LNCAP (cell line): ENCODE results near the gene BCAS1.

Source experiments
- TF ChIP-seq, protein P1 (sequence below): fragments of 450-650 bp; IDR thresholded peaks from 2 replicates; pipeline ENCODE4 v1.5.1; 2017; ENCODE audit warnings: mild to moderate bottlenecking

BCAS1 gene

DNA sequence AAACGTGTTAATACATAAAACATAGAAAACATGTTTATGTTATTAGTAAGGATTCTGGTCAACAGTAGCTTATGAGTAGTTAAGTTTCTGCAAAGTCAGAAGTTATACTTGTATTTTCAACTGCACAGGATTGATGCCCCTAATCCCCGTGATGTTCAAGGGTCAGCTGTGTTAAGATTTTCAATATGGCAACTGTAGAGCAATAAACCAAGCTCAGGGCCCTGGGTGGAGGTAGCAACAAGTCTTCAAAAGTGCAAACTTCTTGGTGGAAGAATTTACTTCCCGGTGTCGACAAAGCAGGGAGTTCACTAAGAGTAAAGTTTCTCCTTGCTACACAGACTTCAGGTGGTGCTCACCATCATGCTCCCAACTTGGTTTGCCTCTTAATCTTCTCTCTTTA, 4.1 kb upstream of the BCAS1 start:
- TF ChIP-seq, protein P1, sequence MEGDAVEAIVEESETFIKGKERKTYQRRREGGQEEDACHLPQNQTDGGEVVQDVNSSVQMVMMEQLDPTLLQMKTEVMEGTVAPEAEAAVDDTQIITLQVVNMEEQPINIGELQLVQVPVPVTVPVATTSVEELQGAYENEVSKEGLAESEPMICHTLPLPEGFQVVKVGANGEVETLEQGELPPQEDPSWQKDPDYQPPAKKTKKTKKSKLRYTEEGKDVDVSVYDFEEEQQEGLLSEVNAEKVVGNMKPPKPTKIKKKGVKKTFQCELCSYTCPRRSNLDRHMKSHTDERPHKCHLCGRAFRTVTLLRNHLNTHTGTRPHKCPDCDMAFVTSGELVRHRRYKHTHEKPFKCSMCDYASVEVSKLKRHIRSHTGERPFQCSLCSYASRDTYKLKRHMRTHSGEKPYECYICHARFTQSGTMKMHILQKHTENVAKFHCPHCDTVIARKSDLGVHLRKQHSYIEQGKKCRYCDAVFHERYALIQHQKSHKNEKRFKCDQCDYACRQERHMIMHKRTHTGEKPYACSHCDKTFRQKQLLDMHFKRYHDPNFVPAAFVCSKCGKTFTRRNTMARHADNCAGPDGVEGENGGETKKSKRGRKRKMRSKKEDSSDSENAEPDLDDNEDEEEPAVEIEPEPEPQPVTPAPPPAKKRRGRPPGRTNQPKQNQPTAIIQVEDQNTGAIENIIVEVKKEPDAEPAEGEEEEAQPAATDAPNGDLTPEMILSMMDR: no peak

- TF ChIP-seq, protein P1: no peak
These were observed 2.9 kb upstream of the BCAS1 start for GRCh38 chr20:54073288-54073687.

- TF ChIP-seq, protein P1: no peak
These were observed 858 bp downstream of the BCAS1 start for GRCh38 chr20:54069501-54069971.

- TF ChIP-seq, protein P1: no peak
These were observed 1.4 kb downstream of the BCAS1 start for GRCh38 chr20:54068966-54069365.

GRCh38 chr20:54068495-54068894, 1.9 kb downstream of the BCAS1 start:
- TF ChIP-seq, protein P1: no peak

DNA sequence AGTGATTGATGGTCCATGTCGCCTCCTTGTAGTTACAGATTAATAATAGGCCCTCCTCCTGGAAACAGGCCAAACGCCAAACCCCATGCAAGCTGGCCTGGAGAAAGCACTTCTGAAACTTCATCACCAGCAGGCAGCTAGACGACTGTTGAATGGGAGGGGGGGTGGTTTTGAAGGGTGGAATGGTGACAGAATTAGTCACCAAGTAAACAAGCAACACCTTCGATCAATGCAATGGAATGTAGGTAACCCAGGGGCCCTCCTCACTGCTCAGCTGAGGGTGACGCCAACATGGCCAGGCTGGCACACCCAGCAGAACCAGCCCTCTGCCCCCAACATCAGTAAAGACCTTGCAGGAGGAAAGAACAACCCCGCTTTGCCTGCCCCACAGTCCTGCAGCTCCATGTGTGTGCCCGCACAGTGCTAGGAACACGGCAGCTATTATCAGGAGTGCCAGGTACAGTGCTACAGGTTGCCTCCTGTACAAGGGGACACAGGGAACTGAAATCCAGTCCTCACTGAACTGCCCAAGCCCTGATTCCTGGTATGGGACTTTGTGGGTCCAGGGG, 2.7 kb downstream of the BCAS1 start:
- TF ChIP-seq, protein P1: no peak

- TF ChIP-seq, protein P1: no peak
These were observed 4.8 kb downstream of the BCAS1 start for GRCh38 chr20:54065601-54066038.

DNA sequence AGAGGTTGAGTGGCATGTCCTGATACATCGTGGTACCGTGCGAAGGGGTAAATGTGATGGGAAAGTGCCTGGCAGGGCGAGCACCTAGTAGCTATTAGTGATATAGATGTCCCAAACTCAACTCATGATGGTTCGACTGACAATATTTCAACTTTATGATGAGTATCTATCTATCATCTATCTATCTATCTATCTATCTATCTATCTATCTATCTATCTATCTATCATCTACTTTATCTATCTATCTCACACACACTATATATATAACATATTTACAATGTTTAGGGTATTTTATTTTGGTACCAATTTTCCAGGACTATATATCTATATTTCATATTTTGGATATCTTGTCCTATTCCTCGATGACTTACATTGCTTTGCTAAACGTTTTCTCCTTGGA, 5.5 kb downstream of the BCAS1 start:
- TF ChIP-seq, protein P1: no peak
